Measurements from ENCODE around the gene DNAJC19.
"Not testable (repeated sequence)": the region's sequence is repeated elsewhere in the genome, so short reads cannot be mapped to it uniquely, and the experiment has no call there.

DNA sequence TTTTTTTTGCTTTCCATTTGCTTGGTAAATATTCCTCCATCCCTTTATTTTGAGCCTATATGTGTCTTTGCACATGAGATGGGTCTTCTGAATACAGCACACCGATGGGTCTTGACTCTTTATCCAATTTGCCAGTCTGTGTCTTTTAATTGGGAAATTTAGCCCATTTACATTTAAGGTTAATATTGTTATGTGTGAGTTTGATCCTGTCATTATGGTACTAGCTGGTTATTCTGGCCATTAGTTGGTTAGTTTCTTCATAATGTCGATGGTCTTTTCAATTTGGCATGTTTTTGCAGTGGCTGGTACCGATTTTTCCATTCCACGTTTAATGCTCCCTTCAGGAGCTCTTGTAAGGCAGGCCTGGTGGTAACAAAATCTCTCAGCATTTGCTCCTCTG, 12.8 kb upstream of the DNAJC19 start:
- TF ChIP-seq POLR2A, POLR2AphosphoS5, TAF1 (IDR thresholded peaks at IDR 0.05; ENCODE audit: low read depth, low read length): not testable (repeated sequence)
